HG02763 (cell line): ENCODE results near the gene TMEM151B.

Experiments
- ATAC-seq: cut with Tn5 transposase; IDR thresholded peaks from one replicate; pipeline ENCODE4 v1.9.1; 2021; ENCODE audit warnings: mild to moderate bottlenecking, moderate library complexity; ENCODE audit not compliant: unreplicated experiment

Gene TMEM151B

GRCh38 chr6:44276667-44277640 is 6.7 kb downstream of the TMEM151B start:
- ATAC-seq = no peak

GRCh38 chr6:44277763-44278162 is 7.5 kb downstream of the TMEM151B start:
- ATAC-seq = no peak

- no peak for ATAC-seq
Measured at GRCh38 chr6:44278315-44278714, 8.1 kb downstream of the TMEM151B start.

GRCh38 chr6:44278774-44279697 is 8.8 kb downstream of the TMEM151B start:
- no peak for ATAC-seq

- ATAC-seq = no peak
Measured at GRCh38 chr6:44284121-44284520, 13.9 kb downstream of the TMEM151B start.

GRCh38 chr6:44284867-44285266 is 14.6 kb downstream of the TMEM151B start:
- ATAC-seq = no peak

- no peak for ATAC-seq
Measured at GRCh38 chr6:44285552-44286284, 15.5 kb downstream of the TMEM151B start.

GRCh38 chr6:44286285-44286565 is 16.0 kb downstream of the TMEM151B start:
- no peak for ATAC-seq

- ATAC-seq = no peak
Measured at GRCh38 chr6:44286747-44287146, 16.5 kb downstream of the TMEM151B start.

- no peak for ATAC-seq
Measured at GRCh38 chr6:44289726-44290260, 19.5 kb downstream of the TMEM151B start.

GRCh38 chr6:44291841-44292240 is 21.6 kb downstream of the TMEM151B start:
- no peak for ATAC-seq

- no peak for ATAC-seq
Measured at GRCh38 chr6:44292661-44293365, 22.6 kb downstream of the TMEM151B start.

- no peak for ATAC-seq
Measured at GRCh38 chr6:44294832-44295791, 24.9 kb downstream of the TMEM151B start.

- ATAC-seq = no peak
Measured at GRCh38 chr6:44297063-44298038, 27.1 kb downstream of the TMEM151B start.

GRCh38 chr6:44298055-44298803 is 28.0 kb downstream of the TMEM151B start:
- no peak for ATAC-seq

- no peak for ATAC-seq
Measured at GRCh38 chr6:44298864-44299263, 28.6 kb downstream of the TMEM151B start.

GRCh38 chr6:44300292-44300823 is 30.1 kb downstream of the TMEM151B start:
- ATAC-seq = no peak
